GF-D8 (cell line): Measurements from ENCODE around the gene TMEM175.
A peak's percentile ranks its signal among the peaks of the same experiment; 100 is the strongest.
"Not testable (repeated sequence)": the region's sequence is repeated elsewhere in the genome, so short reads cannot be mapped to it uniquely, and the experiment has no call there.

Experiments used
- DNase-seq: peaks from one replicate; lab custom pipeline; 2025; lab: John Stamatoyannopoulos, UW

TMEM175 gene

DNA sequence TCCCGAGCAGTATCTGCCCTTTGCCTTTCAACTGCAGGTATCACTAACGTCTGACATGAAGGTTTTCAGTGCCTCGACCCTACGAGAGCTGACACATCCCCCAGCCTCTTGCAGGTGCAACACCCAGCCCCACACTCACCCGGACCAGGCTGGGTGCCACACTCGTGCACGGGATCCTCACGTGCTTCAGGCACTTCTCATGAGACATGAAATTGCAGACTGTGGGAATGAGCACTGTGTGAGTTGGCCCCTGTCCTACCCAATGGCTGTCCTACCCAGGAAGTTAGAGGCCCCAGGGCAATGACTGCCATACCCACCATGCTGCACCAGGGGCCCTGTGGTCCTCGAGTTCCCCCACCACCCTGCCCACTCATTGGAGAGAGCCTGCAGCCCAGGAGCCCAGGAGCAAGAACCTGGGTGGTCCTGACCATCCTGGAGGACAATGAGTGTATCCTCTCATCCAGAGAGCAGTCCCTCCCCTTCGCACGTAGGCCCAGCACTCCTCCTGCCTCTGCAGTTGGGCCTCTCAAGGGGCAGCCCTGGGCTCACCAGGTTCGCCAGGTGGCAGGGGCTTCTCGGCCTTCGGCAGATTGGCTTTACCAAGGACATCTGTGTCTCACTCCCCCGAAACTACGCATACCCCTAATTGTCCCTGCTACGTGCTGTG lies 38.7 kb downstream of the TMEM175 start:
- no peak for DNase-seq

DNA sequence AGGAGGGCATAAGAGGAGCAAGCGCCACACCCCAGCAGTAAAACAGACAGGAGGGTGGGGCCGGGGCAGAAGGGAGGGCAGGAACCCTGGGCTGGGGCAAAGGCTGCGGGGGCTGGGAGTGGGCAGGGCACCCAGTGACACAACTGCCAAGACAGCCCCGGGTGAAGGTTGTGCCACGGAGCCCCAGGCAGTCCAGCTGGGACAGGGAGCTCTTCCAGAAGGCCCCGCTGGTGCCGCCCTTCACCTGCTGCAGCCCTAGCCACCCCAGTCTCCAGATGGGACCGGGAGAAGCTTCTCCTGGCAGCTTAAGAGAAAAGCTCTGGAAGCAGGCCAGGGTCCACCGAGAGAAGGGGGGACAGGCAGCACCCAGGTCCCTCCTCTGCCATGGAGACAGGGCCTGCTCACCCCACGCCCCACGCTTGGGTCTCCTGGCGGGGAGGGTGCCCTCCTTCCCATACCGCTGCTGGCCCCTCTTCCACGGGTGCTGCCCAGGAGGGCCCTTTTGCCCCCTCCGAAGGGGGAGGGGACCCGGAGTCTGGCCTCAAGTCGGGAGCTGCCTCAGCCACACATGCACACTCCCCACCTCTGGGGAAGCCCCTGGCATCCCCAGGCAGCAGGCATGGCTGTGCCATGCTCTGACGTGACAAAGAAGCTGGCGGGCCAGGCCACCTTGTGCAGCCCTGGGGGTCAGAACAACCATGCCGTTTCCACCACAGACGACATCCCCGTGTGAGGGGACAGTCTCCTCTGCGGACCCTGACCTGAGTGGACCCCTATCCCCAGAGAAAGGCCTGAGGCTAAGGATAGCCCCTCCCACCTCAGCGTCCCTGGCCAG lies 39.6 kb downstream of the TMEM175 start:
- no peak for DNase-seq

DNA sequence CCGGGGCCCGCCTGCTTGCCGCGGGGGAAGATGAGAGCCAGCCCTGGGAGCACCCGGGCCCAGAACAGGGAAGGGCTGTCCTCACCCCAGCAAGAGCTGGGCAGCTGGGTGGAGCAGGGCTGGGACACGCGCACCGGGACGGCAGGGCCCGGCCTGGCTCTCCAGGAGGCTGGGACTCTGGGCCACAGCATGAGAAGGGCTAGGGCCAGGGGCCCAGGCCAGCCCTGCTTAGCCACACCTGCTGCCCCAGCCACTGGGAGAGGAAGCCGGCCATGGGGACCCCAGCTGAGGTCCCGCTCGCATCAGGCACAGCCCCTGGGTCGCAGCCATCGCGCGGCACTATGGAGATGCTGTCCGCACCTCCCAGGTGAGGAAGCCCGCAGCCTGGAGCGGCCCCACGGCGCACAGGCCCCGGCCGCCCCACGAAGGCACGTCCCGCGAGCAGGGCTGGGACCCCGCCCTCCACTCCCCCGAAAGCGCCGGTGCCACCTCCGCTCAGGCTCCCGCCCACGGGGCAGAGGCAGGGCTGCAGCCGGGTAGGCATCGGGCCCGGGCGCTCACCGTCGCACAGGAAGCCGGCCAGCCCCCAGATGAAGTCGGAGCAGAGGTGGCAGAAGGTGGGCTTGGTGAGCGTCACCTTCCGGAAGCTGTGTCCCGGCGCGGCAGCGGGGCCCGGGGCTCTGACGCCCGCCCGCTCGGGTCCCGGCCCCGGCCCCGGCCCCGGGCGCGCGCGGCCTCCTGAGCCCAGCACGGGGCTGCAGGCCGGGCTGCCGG lies 40.6 kb downstream of the TMEM175 start:
- DNase-seq: no peak

DNA sequence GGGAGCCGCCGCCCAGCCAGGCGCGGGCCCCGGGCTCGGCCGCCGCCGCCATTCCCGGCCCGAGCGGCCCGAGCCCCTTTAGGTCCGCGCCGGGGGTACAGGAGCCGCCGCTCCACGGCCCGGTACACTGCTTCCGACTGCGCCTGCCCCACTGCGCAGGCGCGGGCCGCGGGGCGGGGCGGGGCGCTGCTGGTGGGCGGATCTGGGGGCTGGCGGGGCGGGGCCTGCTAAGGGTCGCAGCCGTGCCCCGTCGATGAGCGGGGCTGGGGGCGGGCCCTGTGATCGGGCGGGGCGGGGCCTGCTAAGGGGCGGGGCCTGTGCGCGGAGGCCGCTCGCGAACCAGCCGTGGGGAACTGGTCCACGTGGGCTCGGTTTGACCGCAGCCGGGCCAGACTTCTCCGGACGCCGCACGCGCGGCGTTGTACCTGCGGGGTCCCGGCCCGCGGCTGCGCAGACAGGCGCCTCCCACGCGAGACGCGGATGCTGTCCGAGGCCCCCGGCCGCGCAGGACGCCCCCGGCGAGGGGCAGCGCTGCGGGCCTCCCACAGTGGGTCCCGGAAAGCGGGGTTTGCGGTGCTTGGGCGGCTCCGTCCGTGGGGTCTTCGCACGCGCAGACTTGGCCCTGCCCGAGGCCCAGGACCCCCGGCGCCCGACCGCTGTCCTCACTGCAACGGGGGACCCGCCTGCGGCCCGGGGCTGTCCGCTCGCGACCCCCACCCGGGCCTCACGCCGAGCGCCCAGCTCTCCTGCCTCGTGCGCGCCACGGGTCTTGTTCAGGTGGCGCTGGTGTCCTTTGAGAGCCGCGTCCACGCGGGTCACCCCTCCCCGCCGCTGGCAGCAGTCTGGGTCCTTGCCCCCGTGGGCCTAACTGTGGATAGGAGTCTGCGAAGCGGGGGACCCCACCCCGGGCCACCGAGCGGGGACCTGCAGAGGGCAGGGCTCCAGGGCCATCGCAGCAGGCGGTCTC lies 41.5 kb downstream of the TMEM175 start, which contains the start of gene DGKQ:
Gene DGKQ, minus strand, starts transcription at position 139 of the 967 bp plus-strand sequence. Its CDS starts 87 bp downstream, at position 52.
- DNase-seq: no peak

DNA sequence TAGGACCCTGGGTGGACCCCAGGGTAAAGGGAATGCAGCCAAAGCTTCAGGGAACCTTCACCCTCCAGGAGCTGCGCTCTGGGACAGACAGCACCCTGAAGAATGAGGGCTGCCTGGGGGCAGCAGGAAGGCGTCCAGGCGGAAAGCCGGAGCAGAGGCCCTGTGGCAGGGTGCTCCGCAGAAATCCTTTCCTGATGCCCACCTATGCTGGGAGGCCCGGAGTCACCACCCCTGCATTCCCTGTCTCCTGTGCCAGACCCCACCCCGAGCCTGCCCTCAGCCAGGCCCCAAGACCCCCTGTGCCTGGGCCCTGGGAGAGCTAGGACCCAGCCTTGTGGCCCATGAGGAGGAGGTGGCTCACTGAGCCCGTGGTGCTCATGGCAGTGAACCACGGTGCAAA lies 42.4 kb downstream of the TMEM175 start:
- no peak for DNase-seq

DNA sequence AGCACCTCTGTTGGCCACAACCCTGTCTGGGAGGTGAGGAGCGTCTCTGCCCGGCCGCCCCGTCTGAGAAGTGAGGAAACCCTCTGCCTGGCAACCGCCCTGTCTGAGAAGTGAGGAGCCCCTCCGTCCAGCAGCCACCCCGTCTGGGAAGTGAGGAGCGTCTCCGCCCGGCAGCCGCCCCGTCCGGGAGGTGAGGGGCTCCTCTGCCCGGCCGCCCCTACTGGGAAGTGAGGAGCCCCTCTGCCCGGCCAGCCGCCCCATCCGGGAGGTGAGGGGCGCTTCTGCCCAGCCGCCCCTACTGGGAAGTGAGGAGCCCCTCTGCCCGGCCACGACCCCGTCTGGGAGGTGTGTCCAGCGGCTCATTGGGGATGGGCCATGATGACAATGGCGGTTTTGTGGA lies 43.8 kb downstream of the TMEM175 start:
- DNase-seq: not testable (repeated sequence)

DNA sequence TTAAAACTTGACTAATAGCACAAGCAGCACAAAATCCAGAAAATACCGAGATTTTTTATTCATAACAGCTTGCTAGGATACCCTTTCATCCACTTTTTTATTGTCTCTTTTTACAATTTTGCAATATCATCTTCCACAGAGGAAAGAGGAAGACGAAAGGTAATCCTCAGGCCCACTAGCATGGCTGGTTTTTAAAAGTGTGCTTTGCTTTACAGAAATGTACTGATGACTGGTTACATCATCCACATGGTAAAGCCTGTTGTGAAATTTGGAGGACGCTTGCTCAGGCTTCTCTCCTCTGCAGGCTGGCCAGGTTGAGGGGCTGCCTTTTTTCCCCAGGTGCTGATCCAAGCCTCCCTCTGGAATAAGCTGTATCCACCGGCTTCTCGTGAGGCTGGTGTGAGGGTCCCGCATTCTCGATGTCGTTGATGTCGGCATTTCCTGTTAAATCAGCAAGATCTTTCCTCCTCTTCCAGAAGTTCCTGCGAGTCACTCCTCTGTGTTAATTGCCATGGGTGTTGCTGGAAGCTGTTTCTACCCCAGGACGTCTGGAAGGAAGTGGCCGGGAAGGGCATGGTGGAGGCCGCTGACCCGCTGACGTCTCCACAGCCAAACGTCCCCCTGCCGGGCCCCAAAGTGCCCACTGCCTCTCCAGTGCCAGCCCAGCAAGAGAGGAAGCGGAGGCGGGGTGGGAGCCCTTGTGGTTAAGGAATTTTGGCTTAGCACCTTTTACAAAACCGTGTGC lies 46.9 kb downstream of the TMEM175 start:
- DNase-seq: peak; percentile 87

DNA sequence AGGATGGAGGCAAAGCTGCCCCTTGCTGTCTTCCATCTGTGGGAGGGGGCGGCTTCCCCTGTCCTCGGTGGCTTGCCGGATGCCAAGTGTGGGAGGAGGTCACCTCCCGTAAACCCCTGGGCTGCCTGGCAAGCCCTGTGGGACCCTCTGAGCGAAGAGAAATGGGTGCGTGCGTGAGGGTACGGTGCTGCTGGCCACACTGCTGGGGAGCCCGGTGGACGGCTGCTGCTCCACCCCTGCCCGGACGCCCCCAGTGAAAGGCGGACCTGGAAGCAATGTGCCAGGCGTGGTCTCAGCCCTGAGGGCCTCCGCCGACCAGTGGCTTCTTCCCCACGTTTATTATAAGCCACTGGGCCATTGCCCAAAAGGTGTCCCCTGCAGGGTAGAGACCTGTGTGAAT lies 50.0 kb downstream of the TMEM175 start:
- no peak for DNase-seq

DNA sequence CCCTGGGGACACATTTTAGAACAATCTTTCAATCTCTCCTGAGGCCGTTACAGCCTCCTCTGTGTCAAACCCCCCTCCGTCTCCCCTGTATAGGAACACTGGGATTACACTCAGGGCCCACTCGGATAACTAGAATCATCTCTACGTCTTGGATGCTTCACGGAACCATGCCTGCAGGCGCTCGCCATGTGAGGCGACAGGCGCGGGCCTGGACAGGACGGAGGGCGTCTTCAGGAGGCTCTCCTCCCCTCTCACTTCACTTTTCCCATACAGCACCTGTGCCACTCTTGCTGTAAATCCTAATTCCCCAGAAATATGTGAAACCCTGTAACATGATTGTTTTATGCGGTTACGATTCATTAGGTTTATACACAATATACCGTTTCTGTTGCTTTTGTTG lies 50.6 kb downstream of the TMEM175 start:
- no peak for DNase-seq

DNA sequence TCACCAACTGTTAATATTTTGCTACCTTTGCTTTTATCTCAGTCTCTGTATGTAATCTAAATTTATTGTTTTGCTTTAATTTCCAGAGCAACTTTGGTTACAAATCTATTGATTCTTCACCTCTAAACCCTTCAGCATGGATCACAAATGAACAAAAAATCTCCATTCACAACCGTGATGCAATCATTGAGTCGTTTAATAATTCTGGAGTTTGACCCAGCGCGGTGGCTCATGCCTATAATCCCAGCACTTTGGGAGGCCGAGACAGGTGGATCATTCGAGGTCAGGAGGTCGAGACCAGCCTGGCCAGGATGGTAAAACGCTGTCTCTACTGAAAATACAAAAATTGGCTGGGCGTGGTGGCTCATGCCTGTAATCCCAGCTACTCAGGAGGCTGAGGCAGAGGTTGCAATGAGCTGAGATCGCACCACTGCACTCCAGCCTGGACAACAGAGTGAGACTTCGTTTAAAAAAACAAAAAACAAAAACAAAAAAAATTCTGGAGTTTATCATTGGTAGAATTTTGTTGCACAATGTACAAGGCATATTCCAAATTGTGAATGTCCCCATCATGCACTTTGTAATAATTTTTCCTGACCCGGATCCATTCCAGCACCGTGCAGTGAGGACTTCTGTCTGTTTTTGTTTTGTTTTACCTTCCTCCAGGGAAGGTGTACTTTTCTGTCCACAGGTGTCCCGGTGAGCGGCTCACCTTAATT lies 52.2 kb downstream of the TMEM175 start:
- DNase-seq: no peak

DNA sequence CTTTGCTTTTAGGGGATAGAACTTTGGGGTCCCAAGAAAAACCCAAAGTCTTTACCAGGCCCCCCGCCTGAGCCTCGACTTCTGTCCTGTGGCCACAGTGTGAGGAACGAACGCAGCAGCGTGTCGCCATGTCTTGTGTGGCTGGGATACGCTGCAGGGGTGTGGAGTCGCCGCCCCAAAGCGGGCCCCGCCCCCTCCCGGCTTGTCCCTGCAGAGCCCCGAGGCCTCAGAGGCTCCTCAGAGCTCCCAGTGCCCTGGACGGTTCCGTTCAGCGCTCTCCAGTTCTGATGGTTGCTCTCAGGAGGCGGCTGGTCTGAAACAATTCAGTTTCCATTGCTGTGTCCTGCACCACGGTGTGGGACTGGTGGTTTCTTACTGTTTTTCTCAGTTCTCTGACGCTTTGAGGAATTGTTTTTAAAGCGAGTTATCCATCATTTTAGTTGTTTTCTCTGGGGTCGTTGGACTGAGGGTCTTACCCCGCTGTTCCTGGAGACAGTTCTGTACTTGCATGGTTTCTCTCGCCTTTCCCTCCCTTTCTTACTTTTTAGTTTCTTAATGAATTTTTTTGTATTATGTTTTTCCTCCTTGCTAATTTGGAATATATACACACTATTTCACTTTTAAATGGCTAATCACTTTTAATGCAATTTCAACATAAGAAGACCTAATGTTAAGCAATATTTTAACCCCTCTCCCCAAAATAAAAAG lies 53.0 kb downstream of the TMEM175 start:
- DNase-seq: no peak

DNA sequence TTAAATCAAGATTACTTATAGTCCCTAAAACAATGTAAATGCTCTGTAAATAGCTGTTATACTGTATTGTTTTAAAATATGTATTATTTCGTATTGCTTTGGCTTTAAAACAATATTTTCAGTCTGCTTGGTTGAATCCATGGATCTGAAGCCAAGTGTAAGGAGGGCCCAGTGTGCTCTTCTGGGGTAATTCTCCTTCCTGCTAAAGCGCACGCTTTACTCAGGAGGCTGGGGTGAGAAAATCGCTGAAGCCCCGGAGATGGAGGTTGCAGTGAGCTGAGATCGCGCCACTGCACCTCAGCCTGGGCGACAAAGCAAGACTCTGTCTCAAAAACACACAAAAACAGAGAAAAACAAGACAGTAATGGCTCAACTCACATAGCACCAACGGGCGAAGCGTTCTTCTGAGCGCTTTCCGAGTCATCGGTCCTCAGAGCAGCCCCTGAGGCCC lies 54.2 kb downstream of the TMEM175 start:
- DNase-seq: peak; percentile 32

DNA sequence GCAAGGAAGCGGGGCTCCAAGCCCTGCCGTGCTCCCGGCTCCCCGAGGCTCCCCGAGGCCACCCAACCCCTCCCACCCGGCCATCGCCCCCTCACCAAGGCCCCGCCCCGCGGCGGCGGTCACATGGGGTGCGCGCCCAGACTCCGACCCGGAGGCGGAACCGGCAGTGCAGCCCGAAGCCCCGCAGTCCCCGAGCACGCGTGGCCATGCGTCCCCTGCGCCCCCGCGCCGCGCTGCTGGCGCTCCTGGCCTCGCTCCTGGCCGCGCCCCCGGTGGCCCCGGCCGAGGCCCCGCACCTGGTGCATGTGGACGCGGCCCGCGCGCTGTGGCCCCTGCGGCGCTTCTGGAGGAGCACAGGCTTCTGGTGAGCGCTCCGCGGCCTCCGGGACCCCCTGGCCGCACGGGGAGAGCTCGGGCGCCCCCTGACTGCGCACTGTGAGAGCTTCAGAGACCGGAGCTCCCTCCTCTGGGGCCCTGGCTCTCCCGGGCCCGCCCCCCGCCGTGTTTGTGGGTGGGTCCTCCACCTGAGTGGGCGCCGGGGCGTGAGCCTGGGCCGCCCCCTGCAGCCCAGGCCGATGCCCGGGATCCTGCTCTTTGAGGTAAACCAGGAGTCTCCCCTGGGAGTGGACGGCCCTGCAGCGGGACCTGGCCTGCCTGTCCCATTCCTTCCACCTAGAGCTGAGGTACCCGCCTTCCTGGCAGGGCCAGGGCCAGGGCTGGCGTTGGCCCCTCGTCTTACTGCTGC lies 54.8 kb downstream of the TMEM175 start, which contains the start of gene IDUA:
Gene IDUA, plus strand, starts transcription at position 166 of the 745 bp plus-strand sequence. Its CDS starts 41 bp downstream, at position 207.
- DNase-seq: peak; percentile 41

DNA sequence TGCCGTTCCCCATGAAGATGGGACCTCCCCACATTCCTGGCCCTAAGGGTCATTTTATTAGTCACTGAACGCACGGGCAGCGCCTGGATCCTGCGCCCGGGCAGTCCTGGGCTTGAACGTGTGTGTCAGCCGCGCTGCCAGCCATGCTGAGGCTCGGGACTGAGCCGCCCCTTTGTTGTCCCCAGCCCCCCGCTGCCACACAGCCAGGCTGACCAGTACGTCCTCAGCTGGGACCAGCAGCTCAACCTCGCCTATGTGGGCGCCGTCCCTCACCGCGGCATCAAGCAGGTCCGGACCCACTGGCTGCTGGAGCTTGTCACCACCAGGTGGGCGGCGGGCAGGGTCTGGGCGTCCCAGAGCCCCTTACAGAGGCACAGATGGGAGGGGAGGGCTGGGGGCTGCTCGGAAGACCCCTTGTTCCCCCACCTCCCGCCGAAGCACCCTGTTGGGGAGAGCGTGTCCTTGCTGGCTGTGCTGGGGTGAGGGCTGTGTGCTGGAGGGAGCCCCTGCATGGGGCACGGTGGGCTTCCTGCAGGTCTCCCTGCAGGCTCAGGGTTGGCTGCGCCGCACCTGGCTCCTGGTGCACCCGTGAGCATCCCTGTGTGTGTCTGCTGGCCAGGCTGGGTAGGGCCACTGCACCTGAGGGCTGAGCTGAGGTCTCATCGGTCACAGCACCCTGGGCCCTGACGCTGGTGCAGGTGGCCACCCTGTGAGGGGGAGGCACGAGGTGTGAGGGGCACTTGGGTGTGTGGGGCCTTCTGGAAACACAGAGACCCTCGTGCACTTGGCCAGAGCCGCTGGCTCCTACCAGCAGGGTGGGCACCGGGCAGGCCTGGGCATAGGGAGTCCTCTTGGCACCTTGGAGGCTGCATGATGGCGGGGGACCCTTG lies 55.6 kb downstream of the TMEM175 start:
- DNase-seq: no peak

DNA sequence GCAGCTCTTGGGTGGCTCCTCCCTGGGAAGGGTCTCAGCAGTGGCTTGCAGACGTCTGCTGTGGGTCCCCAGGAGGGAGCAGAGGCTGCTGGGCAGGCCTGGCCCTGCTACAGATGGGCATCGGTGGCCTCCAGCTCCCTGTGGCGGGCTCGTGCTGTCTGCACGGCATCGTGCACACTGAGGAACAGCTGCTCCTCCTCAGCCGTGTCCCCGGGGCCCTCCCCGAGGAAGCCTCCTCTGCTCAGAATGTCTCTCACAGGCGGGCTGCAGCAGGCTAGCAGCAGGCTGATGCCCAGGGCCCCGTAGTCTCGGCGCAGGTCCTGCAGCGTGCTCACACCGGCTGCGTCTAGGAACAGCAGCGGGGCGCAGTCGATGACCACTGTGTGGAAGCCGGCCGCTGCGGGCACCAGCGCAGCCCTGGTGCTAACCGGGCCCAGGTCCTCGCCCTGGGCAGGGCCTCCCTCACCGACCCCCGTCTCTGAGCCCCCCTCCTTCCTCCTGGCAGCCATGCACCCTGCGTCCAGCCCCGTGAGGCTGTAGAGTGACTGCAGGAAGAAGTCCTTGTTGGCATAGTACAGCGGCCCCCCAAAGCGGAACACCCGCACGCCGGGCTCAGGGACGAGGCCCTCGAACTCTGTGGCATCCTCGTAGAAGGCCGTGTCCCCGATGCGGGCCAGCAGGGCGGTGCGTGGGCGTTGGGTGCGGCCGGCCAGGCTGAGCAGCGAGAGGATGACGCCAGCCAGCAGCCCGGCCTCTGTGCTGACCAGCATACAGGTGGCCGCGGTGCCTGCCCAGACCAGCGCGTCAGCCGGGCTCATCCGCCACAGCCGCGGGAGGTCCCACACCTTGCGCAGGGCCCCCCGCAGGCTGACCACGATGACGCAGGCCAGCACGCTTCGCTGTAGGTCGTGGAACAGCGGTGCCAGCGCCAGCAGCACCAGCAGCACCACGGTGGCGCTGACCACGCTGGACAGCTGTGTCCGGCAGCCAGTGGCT lies 56.8 kb downstream of the TMEM175 start:
- no peak for DNase-seq
